ENCODE measurements around the gene ZBTB2. TPM values are rescaled to one million over a fixed set of nuclear protein-coding genes. Genes with fewer than 3 reads are reported as not detected.
A peak's percentile ranks its signal among the peaks of the same experiment; 100 is the strongest.

ZBTB2 gene
- total and polyA plus RNA-seq, 2 donors from 2014 or later: 6.0 to 11.2 TPM

DNA sequence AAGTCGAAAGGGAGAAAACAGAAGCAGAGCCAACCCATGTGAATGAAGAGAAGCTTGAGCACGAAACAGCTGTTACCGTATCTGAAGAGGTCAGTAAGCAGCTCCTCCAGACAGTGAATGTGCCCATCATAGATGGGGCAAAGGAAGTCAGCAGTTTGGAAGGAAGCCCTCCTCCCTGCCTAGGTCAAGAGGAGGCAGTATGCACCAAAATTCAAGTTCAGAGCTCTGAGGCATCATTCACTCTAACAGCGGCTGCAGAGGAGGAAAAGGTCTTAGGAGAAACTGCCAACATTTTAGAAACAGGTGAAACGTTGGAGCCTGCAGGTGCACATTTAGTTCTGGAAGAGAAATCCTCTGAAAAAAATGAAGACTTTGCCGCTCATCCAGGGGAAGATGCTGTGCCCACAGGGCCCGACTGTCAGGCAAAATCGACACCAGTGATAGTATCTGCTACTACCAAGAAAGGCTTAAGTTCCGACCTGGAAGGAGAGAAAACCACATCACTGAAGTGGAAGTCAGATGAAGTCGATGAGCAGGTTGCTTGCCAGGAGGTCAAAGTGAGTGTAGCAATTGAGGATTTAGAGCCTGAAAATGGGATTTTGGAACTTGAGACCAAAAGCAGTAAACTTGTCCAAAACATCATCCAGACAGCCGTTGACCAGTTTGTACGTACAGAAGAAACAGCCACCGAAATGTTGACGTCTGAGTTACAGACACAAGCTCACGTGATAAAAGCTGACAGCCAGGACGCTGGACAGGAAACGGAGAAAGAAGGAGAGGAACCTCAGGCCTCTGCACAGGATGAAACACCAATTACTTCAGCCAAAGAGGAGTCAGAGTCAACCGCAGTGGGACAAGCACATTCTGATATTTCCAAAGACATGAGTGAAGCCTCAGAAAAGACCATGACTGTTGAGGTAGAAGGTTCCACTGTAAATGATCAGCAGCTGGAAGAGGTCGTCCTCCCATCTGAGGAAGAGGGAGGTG, 38.7 kb downstream of the ZBTB2 start:
- H3K9me3 ChIP-seq (ENCODE audit: control insufficient read depth in 2 of 3, insufficient read depth in 1 of 3, low read length in 3 of 3): no peaks in the 10 kb centered on the region
- DNase-seq (peak in 2 of 5 donors; percentile 14 to 20), FAIRE-seq (no peak)
- no peaks in the 10 kb centered on the region for H3K27me3 ChIP-seq (ENCODE audit: control insufficient read depth, insufficient read depth, low read length)
- intact Hi-C loops (cut with DNase I): no loop called here
- TF ChIP-seq, protein P1, sequence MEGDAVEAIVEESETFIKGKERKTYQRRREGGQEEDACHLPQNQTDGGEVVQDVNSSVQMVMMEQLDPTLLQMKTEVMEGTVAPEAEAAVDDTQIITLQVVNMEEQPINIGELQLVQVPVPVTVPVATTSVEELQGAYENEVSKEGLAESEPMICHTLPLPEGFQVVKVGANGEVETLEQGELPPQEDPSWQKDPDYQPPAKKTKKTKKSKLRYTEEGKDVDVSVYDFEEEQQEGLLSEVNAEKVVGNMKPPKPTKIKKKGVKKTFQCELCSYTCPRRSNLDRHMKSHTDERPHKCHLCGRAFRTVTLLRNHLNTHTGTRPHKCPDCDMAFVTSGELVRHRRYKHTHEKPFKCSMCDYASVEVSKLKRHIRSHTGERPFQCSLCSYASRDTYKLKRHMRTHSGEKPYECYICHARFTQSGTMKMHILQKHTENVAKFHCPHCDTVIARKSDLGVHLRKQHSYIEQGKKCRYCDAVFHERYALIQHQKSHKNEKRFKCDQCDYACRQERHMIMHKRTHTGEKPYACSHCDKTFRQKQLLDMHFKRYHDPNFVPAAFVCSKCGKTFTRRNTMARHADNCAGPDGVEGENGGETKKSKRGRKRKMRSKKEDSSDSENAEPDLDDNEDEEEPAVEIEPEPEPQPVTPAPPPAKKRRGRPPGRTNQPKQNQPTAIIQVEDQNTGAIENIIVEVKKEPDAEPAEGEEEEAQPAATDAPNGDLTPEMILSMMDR (IDR thresholded peaks at IDR 0.05; ENCODE audit: borderline replicate concordance, extremely low read depth, insufficient read depth): no peak
- H3K4me1 ChIP-seq (ENCODE audit: control insufficient read depth in 2 of 3, insufficient read depth in 2 of 3, low read depth in 1 of 3, low read length in 3 of 3): no peaks in the 10 kb centered on the region
- H3K9ac ChIP-seq (ENCODE audit: low read length in 3 of 3): no peak overlapping the region
- no peak overlapping the region for H3K27ac ChIP-seq (ENCODE audit: low read depth in 2 of 2, low read length in 2 of 2)
- H3K4me3 ChIP-seq (ENCODE audit: low read length in 3 of 3): no peak overlapping the region
- peaks cover 2 to 14% (median 5%) of the 10 kb centered on the region in 3 donors for H3K36me3 ChIP-seq (ENCODE audit: control insufficient read depth in 2 of 3, insufficient read depth in 3 of 3, low read length in 3 of 3)

DNA sequence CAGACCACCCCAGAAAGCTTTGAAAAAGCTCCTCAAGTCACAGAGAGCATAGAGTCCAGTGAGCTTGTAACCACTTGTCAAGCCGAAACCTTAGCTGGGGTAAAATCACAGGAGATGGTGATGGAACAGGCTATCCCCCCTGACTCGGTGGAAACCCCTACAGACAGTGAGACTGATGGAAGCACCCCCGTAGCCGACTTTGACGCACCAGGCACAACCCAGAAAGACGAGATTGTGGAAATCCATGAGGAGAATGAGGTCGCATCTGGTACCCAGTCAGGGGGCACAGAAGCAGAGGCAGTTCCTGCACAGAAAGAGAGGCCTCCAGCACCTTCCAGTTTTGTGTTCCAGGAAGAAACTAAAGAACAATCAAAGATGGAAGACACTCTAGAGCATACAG, 39.6 kb downstream of the ZBTB2 start:
- H3K9ac ChIP-seq (ENCODE audit: low read length in 3 of 3): no peak overlapping the region
- DNase-seq (no peak), FAIRE-seq (no peak)
- H3K36me3 ChIP-seq (ENCODE audit: control insufficient read depth in 2 of 3, insufficient read depth in 3 of 3, low read length in 3 of 3): peaks cover 2 to 14% (median 5%) of the 10 kb centered on the region in 3 donors
- TF ChIP-seq, protein P1 (IDR thresholded peaks at IDR 0.05; ENCODE audit: borderline replicate concordance, extremely low read depth, insufficient read depth): no peak
- no peak overlapping the region for H3K4me3 ChIP-seq (ENCODE audit: low read length in 3 of 3)
- H3K27me3 ChIP-seq (ENCODE audit: control insufficient read depth, insufficient read depth, low read length): no peaks in the 10 kb centered on the region
- H3K4me1 ChIP-seq (ENCODE audit: control insufficient read depth in 2 of 3, insufficient read depth in 2 of 3, low read depth in 1 of 3, low read length in 3 of 3): no peaks in the 10 kb centered on the region
- intact Hi-C loops (cut with DNase I): no loop called here
- H3K27ac ChIP-seq (ENCODE audit: low read depth in 2 of 2, low read length in 2 of 2): no peak overlapping the region
- H3K9me3 ChIP-seq (ENCODE audit: control insufficient read depth in 2 of 3, insufficient read depth in 1 of 3, low read length in 3 of 3): no peaks in the 10 kb centered on the region

DNA sequence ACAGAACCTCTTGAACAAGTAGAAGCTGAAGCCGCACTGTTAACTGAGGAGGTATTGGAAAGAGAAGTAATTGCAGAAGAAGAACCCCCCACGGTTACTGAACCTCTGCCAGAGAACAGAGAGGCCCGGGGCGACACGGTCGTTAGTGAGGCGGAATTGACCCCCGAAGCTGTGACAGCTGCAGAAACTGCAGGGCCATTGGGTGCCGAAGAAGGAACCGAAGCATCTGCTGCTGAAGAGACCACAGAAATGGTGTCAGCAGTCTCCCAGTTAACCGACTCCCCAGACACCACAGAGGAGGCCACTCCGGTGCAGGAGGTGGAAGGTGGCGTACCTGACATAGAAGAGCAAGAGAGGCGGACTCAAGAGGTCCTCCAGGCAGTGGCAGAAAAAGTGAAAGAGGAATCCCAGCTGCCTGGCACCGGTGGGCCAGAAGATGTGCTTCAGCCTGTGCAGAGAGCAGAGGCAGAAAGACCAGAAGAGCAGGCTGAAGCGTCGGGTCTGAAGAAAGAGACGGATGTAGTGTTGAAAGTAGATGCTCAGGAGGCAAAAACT, 40.1 kb downstream of the ZBTB2 start:
- no peaks in the 10 kb centered on the region for H3K4me1 ChIP-seq (ENCODE audit: control insufficient read depth in 2 of 3, insufficient read depth in 2 of 3, low read depth in 1 of 3, low read length in 3 of 3)
- H3K27ac ChIP-seq (ENCODE audit: low read depth in 2 of 2, low read length in 2 of 2): no peak overlapping the region
- TF ChIP-seq, protein P1 (IDR thresholded peaks at IDR 0.05; ENCODE audit: borderline replicate concordance, extremely low read depth, insufficient read depth): no peak
- no peak for FAIRE-seq
- intact Hi-C loops (cut with DNase I): no loop called here
- no peak overlapping the region for H3K9ac ChIP-seq (ENCODE audit: low read length in 3 of 3)
- no peaks in the 10 kb centered on the region for H3K9me3 ChIP-seq (ENCODE audit: control insufficient read depth in 2 of 3, insufficient read depth in 1 of 3, low read length in 3 of 3)
- H3K4me3 ChIP-seq (ENCODE audit: low read length in 3 of 3): no peak overlapping the region
- peaks cover 2 to 14% (median 5%) of the 10 kb centered on the region in 3 donors for H3K36me3 ChIP-seq (ENCODE audit: control insufficient read depth in 2 of 3, insufficient read depth in 3 of 3, low read length in 3 of 3)
- H3K27me3 ChIP-seq (ENCODE audit: control insufficient read depth, insufficient read depth, low read length): no peaks in the 10 kb centered on the region
- no peak for DNase-seq

Measured in kidney (tissue), 14 donors.